ENCODE measurements around the gene GNA12.

GRCh38 chr7:2713370-2713769, 130.7 kb downstream of the GNA12 start:
- TF ChIP-seq CTCF (IDR thresholded peaks at IDR 0.05) (no peak), ZFX (IDR thresholded peaks at IDR 0.05; ENCODE audit: borderline replicate concordance) (no peak)

All from 22Rv1 (cell line).